PC-3 (cell line): ENCODE measurements around the gene B3GAT1. TPM values are rescaled to one million over a fixed set of nuclear protein-coding genes. Genes with fewer than 3 reads are reported as not detected.

ENCODE experiments used
- ATAC-seq: fragments of 200-7000 bp; cut with Tn5 transposase; 2 replicates; pipeline ENCODE4 v1.9.1; 2020; ENCODE audit warnings: mild to moderate bottlenecking, moderate library complexity
- BruUV-seq: library from RNA; stranded (reverse); fragments of 400-500 nt; replicated peaks from 2 replicates; lab custom pipeline; 2021; lab: Mats Ljungman, UMichigan
- CTCF ChIA-PET: fragments of 300-600 bp; sonication (Branson Sonifier 250); formaldehyde crosslinking; loops from one replicate; lab custom pipeline; 2022; ENCODE audit warnings: antibody characterized with exemption; lab: Charles Lee
- POLR2A ChIA-PET: fragments of 300-600 bp; sonication (Branson Sonifier 250); formaldehyde crosslinking; loops from one replicate; lab custom pipeline; 2022; ENCODE audit warnings: antibody characterized with exemption; ENCODE audit not compliant: unreplicated experiment; lab: Charles Lee
- DNase-seq: peaks from one replicate; pipeline ENCODE4 v3.0.0-alpha.2; 2015
- H2AFZ ChIP-seq: fragments of 300-600 bp; sonication (generic); 2 replicates; pipeline ENCODE4 v1.6.0; 2016; ENCODE audit warnings: antibody characterized with exemption, low read length
- H3F3A ChIP-seq: fragments of 300-600 bp; sonication (generic); one replicate; pipeline ENCODE4 v1.6.0; 2017; ENCODE audit warnings: antibody characterized with exemption, low read length, control low read depth, mild to moderate bottlenecking; ENCODE audit not compliant: unreplicated experiment
- H3K27ac ChIP-seq: fragments of 300-600 bp; sonication (generic); 2 replicates; pipeline ENCODE4 v1.5.1; 2016; ENCODE audit warnings: mild to moderate bottlenecking, low read length
- H3K27me3 ChIP-seq: fragments of 300-600 bp; sonication (generic); 2 replicates; pipeline ENCODE4 v1.6.1; 2016; ENCODE audit warnings: low read length, mixed read lengths
- H3K36me3 ChIP-seq: fragments of 300-600 bp; sonication (generic); 2 replicates; pipeline ENCODE4 v1.6.1; 2016; ENCODE audit warnings: low read depth, mixed run types, low read length, mixed read lengths
- H3K4me1 ChIP-seq: fragments of 300-600 bp; sonication (generic); 2 replicates; pipeline ENCODE4 v1.5.1; 2016; ENCODE audit warnings: low read length; ENCODE audit not compliant: insufficient read depth
- H3K4me2 ChIP-seq: fragments of 300-600 bp; sonication (generic); 2 replicates; pipeline ENCODE4 v1.6.0; 2016; ENCODE audit warnings: low read length
- H3K4me3 ChIP-seq: fragments of 300-600 bp; sonication (generic); 2 replicates; pipeline ENCODE4 v1.5.1; 2016; ENCODE audit warnings: mild to moderate bottlenecking, low read length, mixed read lengths
- H3K79me2 ChIP-seq: fragments of 300-600 bp; sonication (generic); 2 replicates; pipeline ENCODE4 v1.6.1; 2017; ENCODE audit warnings: low read length, mixed read lengths
- H3K9ac ChIP-seq: fragments of 300-600 bp; sonication (generic); 2 replicates; pipeline ENCODE4 v1.6.0; 2016; ENCODE audit warnings: mild to moderate bottlenecking, low read length
- H3K9me2 ChIP-seq: fragments of 300-600 bp; sonication (generic); replicated peaks from 2 replicates; pipeline ENCODE4 v1.6.1; 2016; ENCODE audit warnings: mixed run types, low read length, mixed read lengths
- H3K9me3 ChIP-seq: fragments of 300-600 bp; sonication (generic); 2 replicates; pipeline ENCODE4 v1.6.1; 2016; ENCODE audit warnings: low read length, mixed read lengths
- H4K20me1 ChIP-seq: fragments of 300-600 bp; sonication (generic); 2 replicates; pipeline ENCODE4 v1.6.1; 2016; ENCODE audit warnings: low read length, mixed read lengths
- CTCF ChIP-seq: fragments of 300-600 bp; sonication (generic); conservative IDR thresholded peaks from 2 replicates; pipeline ENCODE4 v1.5.1; 2017; ENCODE audit warnings: antibody characterized with exemption, low read depth, mild to moderate bottlenecking, low read length
- EZH2 ChIP-seq: fragments of 300-600 bp; sonication (generic); IDR thresholded peaks from one replicate; pipeline ENCODE4 v1.6.1; 2017; ENCODE audit warnings: antibody characterized with exemption, mild to moderate bottlenecking, low read length; ENCODE audit not compliant: unreplicated experiment
- EZH2phosphoT487 ChIP-seq: fragments of 300-600 bp; sonication (generic); IDR thresholded peaks from 2 replicates; pipeline ENCODE4 v1.6.1; 2018; ENCODE audit warnings: mild to moderate bottlenecking, antibody characterized with exemption, low read length, borderline replicate concordance
- intact Hi-C: fragments of 100-400 bp; cut with micrococcal nuclease; formaldehyde crosslinking; loops from 2 replicates; pipeline ENCODE4 v1.9.0; 2023
- total RNA-seq: library from RNA; depleted of rRNA; stranded (reverse); fragments of >200 nt; gene quantifications from 2 replicates; pipeline ENCODE4 v1.2.3, GENCODE V29; 2014

The B3GAT1 gene
- total RNA-seq, 1 experiment from 2014 or later: not detected

GRCh38 chr11:134449713-134450112 is 37.7 kb upstream of the B3GAT1 start:
- CTCF ChIA-PET: no interaction called here
- POLR2A ChIA-PET: no interaction called here

GRCh38 chr11:134449051-134449450 is 37.0 kb upstream of the B3GAT1 start:
- no peaks in the 10 kb centered on the region for H3K36me3 ChIP-seq
- no peak overlapping the region for H2AFZ ChIP-seq
- no peaks in the 10 kb centered on the region for H3K4me1 ChIP-seq
- intact Hi-C loops: no loop called here
- no peak overlapping the region for H3K4me2 ChIP-seq
- H3K27me3 ChIP-seq: no peaks in the 10 kb centered on the region
- no peak for TF ChIP-seq CTCF
- TF ChIP-seq EZH2: no peak
- no peak for TF ChIP-seq EZH2phosphoT487
- no peaks in the 10 kb centered on the region for H3K79me2 ChIP-seq
- CTCF ChIA-PET: no interaction called here
- H3K9me3 ChIP-seq: 0 out of 2 replicates have a peak, but pooled peaks cover 12% of the 10 kb centered on the region
- POLR2A ChIA-PET: no interaction called here
- no peak overlapping the region for H3K4me3 ChIP-seq
- no peak overlapping the region for H3K9ac ChIP-seq
- BruUV-seq: no TSS peak
- H4K20me1 ChIP-seq: no peaks in the 10 kb centered on the region
- DNase-seq (no peak), ATAC-seq (no peak)
- no peaks in the 10 kb centered on the region for H3K9me2 ChIP-seq
- H3K27ac ChIP-seq: no peak overlapping the region
- no peaks in the 10 kb centered on the region for H3F3A ChIP-seq

More at GRCh38 chr11:134449713-134450112, 37.7 kb upstream of the B3GAT1 start:
- DNase-seq: no peak
- Histone ChIP-seq H3K9me3 (0 out of 2 replicates have a peak, but pooled peaks cover 12% of the 10 kb centered on the region), H3K4me3 (no peak overlapping the region), H3K9ac (no peak overlapping the region), H3K9me2 (no peaks in the 10 kb centered on the region), H3F3A (no peaks in the 10 kb centered on the region), H3K36me3 (no peaks in the 10 kb centered on the region), H3K27ac (no peak overlapping the region), H3K27me3 (no peaks in the 10 kb centered on the region), H3K4me1 (no peaks in the 10 kb centered on the region), H3K4me2 (no peak overlapping the region), H4K20me1 (no peaks in the 10 kb centered on the region), H2AFZ (no peak overlapping the region), H3K79me2 (no peaks in the 10 kb centered on the region)
- ATAC-seq: no peak
- BruUV-seq: no TSS peak
- TF ChIP-seq EZH2phosphoT487: no peak
- no peak for TF ChIP-seq EZH2
- no peak for TF ChIP-seq CTCF
- intact Hi-C loops: no loop called here

GRCh38 chr11:134447696-134448095 is 35.7 kb upstream of the B3GAT1 start:
- Histone ChIP-seq H4K20me1 (no peaks in the 10 kb centered on the region), H3K4me2 (no peak overlapping the region), H3K9me3 (0 out of 2 replicates have a peak, but pooled peaks cover 5% of the 10 kb centered on the region), H3K9ac (no peak overlapping the region), H3K27me3 (no peaks in the 10 kb centered on the region), H2AFZ (no peak overlapping the region), H3K9me2 (no peaks in the 10 kb centered on the region), H3K79me2 (no peaks in the 10 kb centered on the region), H3K4me1 (no peaks in the 10 kb centered on the region), H3K4me3 (no peak overlapping the region), H3K27ac (no peak overlapping the region), H3K36me3 (no peaks in the 10 kb centered on the region), H3F3A (no peaks in the 10 kb centered on the region)
- ChIA-PET CTCF (no interaction called here), POLR2A (no interaction called here)
- no peak for TF ChIP-seq EZH2
- no peak for TF ChIP-seq EZH2phosphoT487
- no peak for TF ChIP-seq CTCF
- ATAC-seq (no peak), DNase-seq (no peak)
- intact Hi-C loops: no loop called here
- BruUV-seq: no TSS peak
